MM.1S (cell line): ENCODE results near the gene GNL1.
"Not testable (repeated sequence)": the region's sequence is repeated elsewhere in the genome, so short reads cannot be mapped to it uniquely, and the experiment has no call there.

ENCODE experiments used
- DNase-seq: peaks from one replicate; pipeline ENCODE4 v3.0.0-alpha.2; 2015
- H2AFZ ChIP-seq: fragments of 300-600 bp; sonication (generic); 2 replicates; pipeline ENCODE4 v1.6.0; 2016; ENCODE audit warnings: antibody characterized with exemption, low read length
- H3F3A ChIP-seq: fragments of 300-600 bp; sonication (generic); 2 replicates; pipeline ENCODE4 v1.6.1; 2016; ENCODE audit warnings: mild to moderate bottlenecking, antibody characterized with exemption, low read length, moderate library complexity, mixed read lengths; ENCODE audit not compliant: insufficient read depth
- H3K27ac ChIP-seq: fragments of 300-600 bp; sonication (generic); 2 replicates; pipeline ENCODE4 v1.5.1; 2016; ENCODE audit warnings: mild to moderate bottlenecking, low read length
- H3K27me3 ChIP-seq: fragments of 300-600 bp; sonication (generic); replicated peaks from 2 replicates; pipeline ENCODE4 v1.6.0; 2016; ENCODE audit warnings: low read length; ENCODE audit not compliant: insufficient read depth
- H3K36me3 ChIP-seq: fragments of 300-600 bp; sonication (generic); replicated peaks from 2 replicates; pipeline ENCODE4 v1.6.1; 2016; ENCODE audit warnings: mild to moderate bottlenecking, low read length, mixed read lengths; ENCODE audit not compliant: insufficient read depth
- H3K4me1 ChIP-seq: fragments of 300-600 bp; sonication (generic); 2 replicates; pipeline ENCODE4 v1.6.1; 2016; ENCODE audit warnings: low read length, mixed read lengths
- H3K4me2 ChIP-seq: fragments of 300-600 bp; sonication (generic); 2 replicates; pipeline ENCODE4 v1.6.0; 2016; ENCODE audit warnings: low read depth, low read length
- H3K4me3 ChIP-seq: fragments of 300-600 bp; sonication (generic); 2 replicates; pipeline ENCODE4 v1.5.1; 2016; ENCODE audit warnings: low read length, mixed read lengths
- H3K79me2 ChIP-seq: fragments of 300-600 bp; sonication (generic); 2 replicates; pipeline ENCODE4 v1.6.1; 2016; ENCODE audit warnings: mixed run types, low read length, mixed read lengths
- H3K9ac ChIP-seq: fragments of 300-600 bp; sonication (generic); 2 replicates; pipeline ENCODE4 v1.6.1; 2016; ENCODE audit warnings: low read length, mixed read lengths
- H3K9me2 ChIP-seq: fragments of 300-600 bp; sonication (generic); replicated peaks from 2 replicates; pipeline ENCODE4 v1.6.1; 2016; ENCODE audit warnings: mild to moderate bottlenecking, low read length, mixed read lengths; ENCODE audit not compliant: insufficient read depth
- H3K9me3 ChIP-seq: fragments of 300-600 bp; sonication (generic); replicated peaks from 2 replicates; pipeline ENCODE4 v1.6.1; 2016; ENCODE audit warnings: mild to moderate bottlenecking, low read length, mixed read lengths; ENCODE audit not compliant: insufficient read depth
- H4K20me1 ChIP-seq: fragments of 300-600 bp; sonication (generic); 2 replicates; pipeline ENCODE4 v1.6.1; 2016; ENCODE audit warnings: mild to moderate bottlenecking, low read length, moderate library complexity, mixed read lengths; ENCODE audit not compliant: insufficient read depth
- CTCF ChIP-seq: fragments of 300-600 bp; sonication (generic); IDR thresholded peaks from 2 replicates; pipeline ENCODE4 v1.5.1; 2016; ENCODE audit warnings: antibody characterized with exemption, low read length, mixed read lengths
- EZH2 ChIP-seq: fragments of 300-600 bp; sonication (generic); optimal IDR thresholded peaks from 2 replicates; pipeline ENCODE3; 2017; ENCODE audit warnings: low read depth, mild to moderate bottlenecking, antibody characterized with exemption, low read length, mixed read lengths
- EZH2phosphoT487 ChIP-seq: fragments of 300-600 bp; sonication (generic); IDR thresholded peaks from 2 replicates; pipeline ENCODE4 v1.6.1; 2018; ENCODE audit warnings: antibody characterized with exemption, low read length

GNL1 gene

GRCh38 chr6:30520522-30520921 lies 35.8 kb downstream of the GNL1 start:
- no peak overlapping the region for H3K27ac ChIP-seq

GRCh38 chr6:30518505-30519145 lies 37.7 kb downstream of the GNL1 start:
- not testable (repeated sequence) for H3K36me3 ChIP-seq, H3K27ac ChIP-seq, H3K27me3 ChIP-seq, H3K9me2 ChIP-seq, H3K9me3 ChIP-seq, H2AFZ ChIP-seq, DNase-seq, H3K4me3 ChIP-seq, H3K79me2 ChIP-seq, H3K4me2 ChIP-seq, H4K20me1 ChIP-seq, H3K4me1 ChIP-seq, H3K9ac ChIP-seq
- peaks cover 17% of the 10 kb centered on the region for H3F3A ChIP-seq

More at GRCh38 chr6:30520522-30520921, 35.8 kb downstream of the GNL1 start:
- no peak overlapping the region for H3K9ac ChIP-seq
- no peaks in the 10 kb centered on the region for H3K9me3 ChIP-seq
- H3F3A ChIP-seq = peaks cover 11% of the 10 kb centered on the region
- DNase-seq = no peak
- peaks cover 5% of the 10 kb centered on the region; the same call in 1 of the 2 replicates for H3K4me1 ChIP-seq
- H2AFZ ChIP-seq = no peak overlapping the region
- no peaks in the 10 kb centered on the region for H4K20me1 ChIP-seq
- H3K4me2 ChIP-seq = no peak overlapping the region
- no peak overlapping the region for H3K4me3 ChIP-seq
- H3K27me3 ChIP-seq = no peaks in the 10 kb centered on the region
- H3K36me3 ChIP-seq = no peaks in the 10 kb centered on the region
- no peaks in the 10 kb centered on the region for H3K9me2 ChIP-seq
- H3K79me2 ChIP-seq = no peaks in the 10 kb centered on the region
- no peak for TF ChIP-seq EZH2phosphoT487
- TF ChIP-seq EZH2 = no peak
- TF ChIP-seq CTCF = no peak

GRCh38 chr6:30517767-30518504 lies 38.4 kb downstream of the GNL1 start:
- not testable (repeated sequence) for H3K9ac ChIP-seq, H3K4me1 ChIP-seq, H3K9me3 ChIP-seq, H3K79me2 ChIP-seq, DNase-seq, H4K20me1 ChIP-seq, H3K27me3 ChIP-seq, H3K4me3 ChIP-seq, H3K36me3 ChIP-seq, H3K4me2 ChIP-seq, H3K9me2 ChIP-seq, H2AFZ ChIP-seq, H3K27ac ChIP-seq
- H3F3A ChIP-seq = peaks cover 17% of the 10 kb centered on the region

DNA sequence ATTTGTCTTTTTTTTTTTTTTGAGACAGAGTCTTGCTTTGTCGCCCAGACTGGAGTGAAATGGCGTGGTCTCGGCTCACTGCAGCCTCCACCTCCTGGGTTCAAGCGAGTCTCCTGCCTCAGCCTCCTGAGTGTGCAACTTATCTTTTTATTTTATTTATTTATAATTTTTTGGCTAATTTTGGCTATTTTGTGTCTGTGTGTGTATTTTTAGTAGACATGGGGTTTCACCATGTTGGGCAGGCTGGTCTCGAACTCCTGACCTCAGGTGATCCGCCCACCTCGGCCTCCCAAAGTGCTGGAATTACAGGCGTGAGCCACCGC lies 39.6 kb downstream of the GNL1 start:
- peaks cover 17% of the 10 kb centered on the region for H3F3A ChIP-seq
- peak overlapping the region; percentile 90 for H3K27ac ChIP-seq
- H3K9me3 ChIP-seq, H3K79me2 ChIP-seq, DNase-seq, H4K20me1 ChIP-seq, H3K27me3 ChIP-seq, H3K4me1 ChIP-seq, H3K9me2 ChIP-seq, H3K36me3 ChIP-seq: not testable (repeated sequence)
- peak overlapping the region; percentile 66; the same call in 1 of the 2 replicates for H3K9ac ChIP-seq
- H2AFZ ChIP-seq = 0 out of 2 replicates have a peak overlapping the region, but pooled peaks have one; percentile 69
- H3K4me3 ChIP-seq = peak overlapping the region; percentile 68; the same call in 1 of the 2 replicates
- H3K4me2 ChIP-seq = peak overlapping the region; percentile 80
